Astrocyte (in vitro differentiated cells and primary cell): ENCODE results near the gene USPL1. TPM values are rescaled to one million over a fixed set of nuclear protein-coding genes. Genes with fewer than 3 reads are reported as not detected.
A peak's percentile ranks its signal among the peaks of the same experiment; 100 is the strongest.

Experiments used
- DNase-seq: peaks from one replicate; pipeline ENCODE4 v3.0.0-alpha.2; 2010; ENCODE audit warnings: low read depth
- FAIRE-seq: peaks from 2 replicates; lab custom pipeline; 2011; peaks lifted over from hg19 to GRCh38; lab: Jason Lieb, UNC
- H2AFZ ChIP-seq: 2 replicates; pipeline ENCODE4 v1.6.0; 2012; ENCODE audit warnings: low read depth, low read length, inconsistent platforms
- H3K27ac ChIP-seq: 2 replicates; pipeline ENCODE4 v1.5.1; 2011; ENCODE audit warnings: low read depth, low read length, inconsistent platforms
- H3K27me3 ChIP-seq: 2 replicates; pipeline ENCODE4 v1.6.0; 2011; ENCODE audit warnings: low read length, inconsistent platforms; ENCODE audit not compliant: insufficient read depth
- H3K36me3 ChIP-seq: 2 replicates; pipeline ENCODE4 v1.5.1; 2011; ENCODE audit warnings: low read length, inconsistent platforms; ENCODE audit not compliant: insufficient read depth
- H3K4me1 ChIP-seq: 2 replicates; pipeline ENCODE4 v1.5.1; 2011; ENCODE audit warnings: low read length, inconsistent platforms; ENCODE audit not compliant: insufficient read depth
- H3K4me2 ChIP-seq: 2 replicates; pipeline ENCODE4 v1.6.0; 2012; ENCODE audit warnings: low read length, inconsistent platforms
- H3K4me3 ChIP-seq: 2 replicates; pipeline ENCODE4 v1.5.1; 2011; ENCODE audit warnings: low read depth, mild to moderate bottlenecking, low read length, inconsistent platforms; ENCODE audit not compliant: insufficient read depth
- H3K79me2 ChIP-seq: 2 replicates; pipeline ENCODE4 v1.6.0; 2012; ENCODE audit warnings: mild to moderate bottlenecking, low read length, inconsistent platforms; ENCODE audit not compliant: insufficient read depth
- H3K9ac ChIP-seq: 2 replicates; pipeline ENCODE4 v1.6.0; 2012; ENCODE audit warnings: mild to moderate bottlenecking, low read length, inconsistent platforms
- H3K9me3 ChIP-seq: 2 replicates; pipeline ENCODE4 v1.5.1; 2012; ENCODE audit warnings: low read depth, mild to moderate bottlenecking, low read length, inconsistent platforms; ENCODE audit not compliant: insufficient read depth
- H4K20me1 ChIP-seq: 2 replicates; pipeline ENCODE4 v1.6.0; 2012; ENCODE audit warnings: low read length, inconsistent platforms; ENCODE audit not compliant: insufficient read depth
- H3K27ac Mint-ChIP-seq: one replicate; pipeline ENCODE4 v1.8.0; 2021; ENCODE audit warnings: mild to moderate bottlenecking, mixed read lengths; ENCODE audit not compliant: unreplicated experiment
- H3K27me3 Mint-ChIP-seq: one replicate; pipeline ENCODE4 v1.8.0; 2021; ENCODE audit warnings: low read depth, mixed read lengths; ENCODE audit not compliant: unreplicated experiment
- H3K36me3 Mint-ChIP-seq: one replicate; pipeline ENCODE4 v1.8.0; 2021; ENCODE audit warnings: low read depth, mixed read lengths; ENCODE audit not compliant: unreplicated experiment
- H3K4me1 Mint-ChIP-seq: one replicate; pipeline ENCODE4 v1.8.0; 2021; ENCODE audit warnings: low read depth, mixed read lengths; ENCODE audit not compliant: unreplicated experiment
- H3K4me3 Mint-ChIP-seq: one replicate; pipeline ENCODE4 v1.8.0; 2021; ENCODE audit warnings: mild to moderate bottlenecking, moderate library complexity, mixed read lengths; ENCODE audit not compliant: unreplicated experiment
- H3K9me3 Mint-ChIP-seq: one replicate; pipeline ENCODE4 v1.8.0; 2021; ENCODE audit warnings: mild to moderate bottlenecking, mixed read lengths; ENCODE audit not compliant: unreplicated experiment
- CTCF ChIP-seq: IDR thresholded peaks from 2 replicates; pipeline ENCODE4 v1.5.1; 2011; ENCODE audit warnings: low read depth, mild to moderate bottlenecking, inconsistent platforms, low read length, moderate library complexity; ENCODE audit not compliant: insufficient read depth
- EZH2 ChIP-seq: IDR thresholded peaks from 2 replicates; pipeline ENCODE4 v1.6.1; 2012; ENCODE audit warnings: mild to moderate bottlenecking, low read length, inconsistent platforms; ENCODE audit not compliant: insufficient read depth
- total RNA-seq: library from RNA; stranded (reverse); gene quantifications from 2 replicates; pipeline ENCODE4 v1.2.1, GENCODE V29; 2021

USPL1 gene
- total RNA-seq, 1 donor from 2014 or later, result 29.6 TPM

GRCh38 chr13:30671271-30671815 is 53.6 kb downstream of the USPL1 start:
- no peaks in the 10 kb centered on the region for H4K20me1 ChIP-seq

GRCh38 chr13:30673669-30674521 is 56.2 kb downstream of the USPL1 start:
- H3K4me3 ChIP-seq, result peak overlapping the region; percentile 60
- H3K4me2 ChIP-seq, result peak overlapping the region; percentile 85
- peak overlapping the region; percentile 53 for H3K27ac ChIP-seq
- H3K9ac ChIP-seq, result peak overlapping the region; percentile 82
- Mint-ChIP-seq H3K36me3 (no peaks in the 10 kb centered on the region), H3K4me1 (peaks cover 3% of the 10 kb centered on the region), H3K27ac (peak overlapping the region; percentile 84), H3K27me3 (no peaks in the 10 kb centered on the region), H3K4me3 (peak overlapping the region; percentile 83), H3K9me3 (no peaks in the 10 kb centered on the region)
- H3K36me3 ChIP-seq, result no peaks in the 10 kb centered on the region
- TF ChIP-seq EZH2, result no peak
- TF ChIP-seq CTCF, result peak; percentile 31
- DNase-seq (peak; percentile 82), FAIRE-seq (peak; percentile 79)
- no peaks in the 10 kb centered on the region for H3K27me3 ChIP-seq
- no peaks in the 10 kb centered on the region for H3K9me3 ChIP-seq
- no peaks in the 10 kb centered on the region for H4K20me1 ChIP-seq
- H3K4me1 ChIP-seq, result no peaks in the 10 kb centered on the region
- H3K79me2 ChIP-seq, result no peaks in the 10 kb centered on the region
- H2AFZ ChIP-seq, result peak overlapping the region; percentile 96

More at GRCh38 chr13:30671271-30671815, 53.6 kb downstream of the USPL1 start:
- no peak overlapping the region for H3K9ac ChIP-seq
- Mint-ChIP-seq H3K36me3 (no peaks in the 10 kb centered on the region), H3K9me3 (no peaks in the 10 kb centered on the region), H3K27me3 (no peaks in the 10 kb centered on the region), H3K4me3 (no peak overlapping the region), H3K4me1 (peaks cover 3% of the 10 kb centered on the region), H3K27ac (no peak overlapping the region)
- no peaks in the 10 kb centered on the region for H3K36me3 ChIP-seq
- no peaks in the 10 kb centered on the region for H3K9me3 ChIP-seq
- no peaks in the 10 kb centered on the region for H3K79me2 ChIP-seq
- no peak overlapping the region for H3K4me3 ChIP-seq
- no peak overlapping the region for H3K27ac ChIP-seq
- H3K27me3 ChIP-seq, result no peaks in the 10 kb centered on the region
- no peak overlapping the region for H3K4me2 ChIP-seq
- no peaks in the 10 kb centered on the region for H3K4me1 ChIP-seq
- TF ChIP-seq EZH2, result no peak
- TF ChIP-seq CTCF, result no peak
- DNase-seq, result no peak
- FAIRE-seq, result no peak
- H2AFZ ChIP-seq, result no peak overlapping the region
